GM12878 (cell line): ENCODE measurements around the gene LMAN2L.

ENCODE experiments used
- CTCF ChIP-seq, 3 experiments: IDR thresholded peaks in 2 of 3; conservative IDR thresholded peaks in 1 of 3; 2 replicates each; pipeline ENCODE4 v1.5.1; 2011; ENCODE audit warnings: low read depth in 3 of 3, low read length in 3 of 3, mild to moderate bottlenecking in 3 of 3, control low read depth in 2 of 3, moderate library complexity in 2 of 3, inconsistent platforms in 1 of 3, mixed read lengths in 1 of 3; ENCODE audit not compliant: control insufficient read depth in 2 of 3, insufficient read depth in 1 of 3; ENCODE audit errors: extremely low read depth in 1 of 3
- EGR1 ChIP-seq, 2 experiments: IDR thresholded peaks; 1 replicate in 1 of 2; 2 replicates in 1 of 2; pipeline ENCODE4 v1.6.1; 2011 to 2012; ENCODE audit warnings: low read depth in 2 of 2, low read length in 2 of 2, borderline replicate concordance in 1 of 2, mild to moderate bottlenecking in 1 of 2, moderate library complexity in 1 of 2
- RELA ChIP-seq: fragments of 450-650 bp; IDR thresholded peaks from 2 replicates; pipeline ENCODE4 v1.8.0; 2014; ENCODE audit warnings: borderline replicate concordance; ENCODE audit not compliant: partially characterized antibody
- SMAD1 ChIP-seq: fragments of 450-650 bp; IDR thresholded peaks from 2 replicates; pipeline ENCODE4 v1.6.1; 2018; ENCODE audit warnings: mild to moderate bottlenecking, low read depth; ENCODE audit not compliant: partially characterized antibody
- TAF1 ChIP-seq: IDR thresholded peaks from 2 replicates; pipeline ENCODE4 v1.6.1; 2011; ENCODE audit warnings: mild to moderate bottlenecking, low read depth, low read length, borderline replicate concordance
- TBL1XR1 ChIP-seq: IDR thresholded peaks from 2 replicates; pipeline ENCODE4 v1.6.1; 2012; ENCODE audit warnings: low read depth, low read length, improper control_type of control experiment
- TCF7 ChIP-seq: IDR thresholded peaks from 2 replicates; pipeline ENCODE4 v1.6.1; 2014; ENCODE audit warnings: antibody characterized with exemption, borderline replicate concordance

GRCh38 chr2:96764253-96764637, 24.4 kb upstream of the LMAN2L start:
- TF ChIP-seq TBL1XR1 (no peak), RELA (no peak), EGR1 (IDR thresholded peaks at IDR 0.05; ENCODE audit: borderline replicate concordance in 1 of 2, low read depth in 2 of 2, low read length in 2 of 2) (no peak), SMAD1 (no peak), CTCF (IDR thresholded peaks at IDR 0.05 in 2 of 3, conservative IDR thresholded peaks at IDR 0.05 in 1 of 3; ENCODE audit: control insufficient read depth in 2 of 3, extremely low read depth in 1 of 3, insufficient read depth in 1 of 3, low read depth in 3 of 3, low read length in 3 of 3) (no peak), TAF1 (no peak), TCF7 (no peak)
